Fibroblast of lung (primary cell): Measurements from ENCODE around the gene SRSF5.

Source experiments
- EZH2 ChIP-seq: IDR thresholded peaks from 2 replicates; pipeline ENCODE4 v1.5.1; 2012; ENCODE audit warnings: low read length, control low read depth, mild to moderate bottlenecking; ENCODE audit errors: missing control alignments
- TF ChIP-seq, protein P1 (sequence below), 2 donors: IDR thresholded peaks in 1 of 2; conservative IDR thresholded peaks in 1 of 2; 1 replicate in 1 of 2; 2 replicates in 1 of 2; pipeline ENCODE4 v1.5.1; 2011 to 2012; ENCODE audit warnings: low read length in 2 of 2, control low read depth in 1 of 2, inconsistent platforms in 1 of 2, low read depth in 1 of 2, mild to moderate bottlenecking in 1 of 2

DNA sequence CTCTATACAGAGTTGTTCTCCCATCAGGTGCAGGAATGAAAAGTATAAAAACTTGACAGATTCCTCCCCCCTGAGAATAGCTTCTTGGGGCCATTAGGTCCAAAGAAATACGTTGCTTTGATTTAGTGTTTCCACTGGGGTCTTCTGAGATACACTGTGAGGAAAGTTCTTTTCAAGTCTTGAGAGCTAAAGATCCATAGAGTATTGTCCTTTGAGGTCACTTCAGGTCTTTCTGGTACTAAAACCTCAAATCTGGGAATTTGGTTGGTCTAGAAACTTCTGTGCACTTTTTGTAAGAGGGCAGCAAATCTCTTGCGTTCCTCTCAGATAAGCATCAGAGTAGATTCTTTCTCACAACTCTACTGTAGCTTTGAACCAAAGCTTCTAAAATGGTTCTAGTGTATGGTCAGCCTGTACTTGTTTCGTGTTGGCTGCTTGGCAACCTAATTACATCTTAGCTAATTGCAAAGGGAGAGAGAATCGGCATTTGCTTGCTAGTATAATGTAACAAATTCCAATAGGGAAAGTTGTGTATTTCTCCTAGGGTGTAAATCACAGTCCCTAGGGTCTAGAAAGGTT, 10.0 kb downstream of the SRSF5 start:
- TF ChIP-seq, protein P1, sequence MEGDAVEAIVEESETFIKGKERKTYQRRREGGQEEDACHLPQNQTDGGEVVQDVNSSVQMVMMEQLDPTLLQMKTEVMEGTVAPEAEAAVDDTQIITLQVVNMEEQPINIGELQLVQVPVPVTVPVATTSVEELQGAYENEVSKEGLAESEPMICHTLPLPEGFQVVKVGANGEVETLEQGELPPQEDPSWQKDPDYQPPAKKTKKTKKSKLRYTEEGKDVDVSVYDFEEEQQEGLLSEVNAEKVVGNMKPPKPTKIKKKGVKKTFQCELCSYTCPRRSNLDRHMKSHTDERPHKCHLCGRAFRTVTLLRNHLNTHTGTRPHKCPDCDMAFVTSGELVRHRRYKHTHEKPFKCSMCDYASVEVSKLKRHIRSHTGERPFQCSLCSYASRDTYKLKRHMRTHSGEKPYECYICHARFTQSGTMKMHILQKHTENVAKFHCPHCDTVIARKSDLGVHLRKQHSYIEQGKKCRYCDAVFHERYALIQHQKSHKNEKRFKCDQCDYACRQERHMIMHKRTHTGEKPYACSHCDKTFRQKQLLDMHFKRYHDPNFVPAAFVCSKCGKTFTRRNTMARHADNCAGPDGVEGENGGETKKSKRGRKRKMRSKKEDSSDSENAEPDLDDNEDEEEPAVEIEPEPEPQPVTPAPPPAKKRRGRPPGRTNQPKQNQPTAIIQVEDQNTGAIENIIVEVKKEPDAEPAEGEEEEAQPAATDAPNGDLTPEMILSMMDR (conservative IDR thresholded peaks at IDR 0.05 in 1 of 2, IDR thresholded peaks at IDR 0.05 in 1 of 2; ENCODE audit: low read depth in 1 of 2, low read length in 2 of 2): no peak
- TF ChIP-seq EZH2: no peak
